K562 (cell line): ENCODE data around the gene SND1. TPM values are rescaled to one million over a fixed set of nuclear protein-coding genes. Genes with fewer than 3 reads are reported as not detected.
A peak's percentile ranks its signal among the peaks of the same experiment; 100 is the strongest.

Experiments used
- ZBTB7A ChIP-seq: IDR thresholded peaks from 2 replicates; pipeline ENCODE4 v1.6.1; 2011; ENCODE audit warnings: low read depth, mild to moderate bottlenecking, low read length, moderate library complexity, borderline replicate concordance; ENCODE audit not compliant: control insufficient read depth
- polyA plus RNA-seq, 8 experiments: library from polyadenylated mRNA; depleted of rRNA in 4 of 8; stranded (reverse) in 5 of 8; unstranded in 3 of 8; fragments of >200 nt; fragmentation: Nextera tagmentation in 2 of 8; fragmentation: Illumina TruSeq in 1 of 8; extraction: Ambion mirVana in 2 of 8; extraction: Trizol in 1 of 8; gene quantifications; 2 replicates each; pipeline versions ENCODE4 v1.2.1 to v1.2.3, GENCODE V29; 2011 to 2014; ENCODE audit warnings: inconsistent platforms in 1 of 8, missing spikeins in 1 of 8
- total RNA-seq, 7 experiments: library from RNA; depleted of rRNA in 6 of 7; stranded (reverse); fragments of >200 nt in 6 of 7; fragmentation: Illumina TruSeq in 2 of 7; extraction: Trizol in 2 of 7; gene quantifications; 2 replicates each; pipeline versions ENCODE4 v1.2.1 to v1.2.3, GENCODE V29; 2011 to 2021; ENCODE audit warnings: low replicate concordance in 1 of 7
- TF ChIP-seq, protein P1 (sequence below): fragments of 450-650 bp; IDR thresholded peaks from 2 replicates; pipeline ENCODE4 v1.6.1; 2016; ENCODE audit warnings: mild to moderate bottlenecking, moderate library complexity
- TF ChIP-seq, protein P2 (sequence below): sonication (generic); IDR thresholded peaks from 2 replicates; pipeline ENCODE4 v1.6.1; 2016

SND1 gene
- total and polyA plus RNA-seq, 9 of the 15 experiments (the other 6 are each of a cell fraction or from before 2014, with no cell fraction given), result 46.5 to 307 (median 191) TPM

DNA sequence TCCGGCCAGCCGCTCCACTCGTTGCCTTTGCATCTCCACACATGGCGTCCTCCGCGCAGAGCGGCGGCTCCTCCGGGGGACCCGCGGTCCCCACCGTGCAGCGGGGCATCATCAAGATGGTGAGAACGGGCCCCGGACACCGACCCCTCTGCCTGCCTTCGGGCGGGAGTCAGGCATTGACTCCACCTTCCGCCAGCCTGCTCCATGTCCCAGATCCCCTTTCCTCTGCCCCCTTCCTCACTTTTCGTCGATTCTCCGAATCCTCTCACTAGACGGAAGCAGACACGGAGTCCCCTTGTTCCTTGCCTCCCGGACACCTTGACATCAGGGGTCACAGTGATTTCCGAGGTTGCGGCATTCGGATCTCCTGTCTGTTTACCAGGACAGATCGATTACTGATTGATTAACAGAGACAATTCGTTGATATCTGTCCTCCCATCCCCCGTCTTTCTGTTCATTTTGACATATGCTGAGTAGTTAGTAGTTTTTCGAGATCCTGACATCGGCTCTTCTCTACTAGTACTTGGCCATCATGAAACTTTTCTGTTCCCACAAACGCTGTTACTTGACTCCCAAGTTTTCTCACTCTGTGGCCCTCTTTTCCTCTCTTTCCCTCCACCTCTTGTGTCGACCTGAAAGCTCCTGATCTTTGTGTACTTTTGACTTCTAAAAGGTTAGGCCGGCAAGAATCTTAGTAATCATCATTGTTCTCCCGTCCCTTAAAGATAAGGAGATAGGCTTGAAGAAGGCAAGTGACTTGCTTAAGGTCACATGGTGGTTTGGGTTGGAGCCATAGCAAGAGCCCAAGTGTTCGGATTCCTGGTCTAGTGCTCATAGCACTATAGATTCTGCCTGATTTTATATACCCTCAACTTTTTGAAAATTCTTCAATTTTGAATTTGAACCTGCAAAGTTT is 597 bp downstream of the SND1 start (continued):
- TF ChIP-seq, protein P1, sequence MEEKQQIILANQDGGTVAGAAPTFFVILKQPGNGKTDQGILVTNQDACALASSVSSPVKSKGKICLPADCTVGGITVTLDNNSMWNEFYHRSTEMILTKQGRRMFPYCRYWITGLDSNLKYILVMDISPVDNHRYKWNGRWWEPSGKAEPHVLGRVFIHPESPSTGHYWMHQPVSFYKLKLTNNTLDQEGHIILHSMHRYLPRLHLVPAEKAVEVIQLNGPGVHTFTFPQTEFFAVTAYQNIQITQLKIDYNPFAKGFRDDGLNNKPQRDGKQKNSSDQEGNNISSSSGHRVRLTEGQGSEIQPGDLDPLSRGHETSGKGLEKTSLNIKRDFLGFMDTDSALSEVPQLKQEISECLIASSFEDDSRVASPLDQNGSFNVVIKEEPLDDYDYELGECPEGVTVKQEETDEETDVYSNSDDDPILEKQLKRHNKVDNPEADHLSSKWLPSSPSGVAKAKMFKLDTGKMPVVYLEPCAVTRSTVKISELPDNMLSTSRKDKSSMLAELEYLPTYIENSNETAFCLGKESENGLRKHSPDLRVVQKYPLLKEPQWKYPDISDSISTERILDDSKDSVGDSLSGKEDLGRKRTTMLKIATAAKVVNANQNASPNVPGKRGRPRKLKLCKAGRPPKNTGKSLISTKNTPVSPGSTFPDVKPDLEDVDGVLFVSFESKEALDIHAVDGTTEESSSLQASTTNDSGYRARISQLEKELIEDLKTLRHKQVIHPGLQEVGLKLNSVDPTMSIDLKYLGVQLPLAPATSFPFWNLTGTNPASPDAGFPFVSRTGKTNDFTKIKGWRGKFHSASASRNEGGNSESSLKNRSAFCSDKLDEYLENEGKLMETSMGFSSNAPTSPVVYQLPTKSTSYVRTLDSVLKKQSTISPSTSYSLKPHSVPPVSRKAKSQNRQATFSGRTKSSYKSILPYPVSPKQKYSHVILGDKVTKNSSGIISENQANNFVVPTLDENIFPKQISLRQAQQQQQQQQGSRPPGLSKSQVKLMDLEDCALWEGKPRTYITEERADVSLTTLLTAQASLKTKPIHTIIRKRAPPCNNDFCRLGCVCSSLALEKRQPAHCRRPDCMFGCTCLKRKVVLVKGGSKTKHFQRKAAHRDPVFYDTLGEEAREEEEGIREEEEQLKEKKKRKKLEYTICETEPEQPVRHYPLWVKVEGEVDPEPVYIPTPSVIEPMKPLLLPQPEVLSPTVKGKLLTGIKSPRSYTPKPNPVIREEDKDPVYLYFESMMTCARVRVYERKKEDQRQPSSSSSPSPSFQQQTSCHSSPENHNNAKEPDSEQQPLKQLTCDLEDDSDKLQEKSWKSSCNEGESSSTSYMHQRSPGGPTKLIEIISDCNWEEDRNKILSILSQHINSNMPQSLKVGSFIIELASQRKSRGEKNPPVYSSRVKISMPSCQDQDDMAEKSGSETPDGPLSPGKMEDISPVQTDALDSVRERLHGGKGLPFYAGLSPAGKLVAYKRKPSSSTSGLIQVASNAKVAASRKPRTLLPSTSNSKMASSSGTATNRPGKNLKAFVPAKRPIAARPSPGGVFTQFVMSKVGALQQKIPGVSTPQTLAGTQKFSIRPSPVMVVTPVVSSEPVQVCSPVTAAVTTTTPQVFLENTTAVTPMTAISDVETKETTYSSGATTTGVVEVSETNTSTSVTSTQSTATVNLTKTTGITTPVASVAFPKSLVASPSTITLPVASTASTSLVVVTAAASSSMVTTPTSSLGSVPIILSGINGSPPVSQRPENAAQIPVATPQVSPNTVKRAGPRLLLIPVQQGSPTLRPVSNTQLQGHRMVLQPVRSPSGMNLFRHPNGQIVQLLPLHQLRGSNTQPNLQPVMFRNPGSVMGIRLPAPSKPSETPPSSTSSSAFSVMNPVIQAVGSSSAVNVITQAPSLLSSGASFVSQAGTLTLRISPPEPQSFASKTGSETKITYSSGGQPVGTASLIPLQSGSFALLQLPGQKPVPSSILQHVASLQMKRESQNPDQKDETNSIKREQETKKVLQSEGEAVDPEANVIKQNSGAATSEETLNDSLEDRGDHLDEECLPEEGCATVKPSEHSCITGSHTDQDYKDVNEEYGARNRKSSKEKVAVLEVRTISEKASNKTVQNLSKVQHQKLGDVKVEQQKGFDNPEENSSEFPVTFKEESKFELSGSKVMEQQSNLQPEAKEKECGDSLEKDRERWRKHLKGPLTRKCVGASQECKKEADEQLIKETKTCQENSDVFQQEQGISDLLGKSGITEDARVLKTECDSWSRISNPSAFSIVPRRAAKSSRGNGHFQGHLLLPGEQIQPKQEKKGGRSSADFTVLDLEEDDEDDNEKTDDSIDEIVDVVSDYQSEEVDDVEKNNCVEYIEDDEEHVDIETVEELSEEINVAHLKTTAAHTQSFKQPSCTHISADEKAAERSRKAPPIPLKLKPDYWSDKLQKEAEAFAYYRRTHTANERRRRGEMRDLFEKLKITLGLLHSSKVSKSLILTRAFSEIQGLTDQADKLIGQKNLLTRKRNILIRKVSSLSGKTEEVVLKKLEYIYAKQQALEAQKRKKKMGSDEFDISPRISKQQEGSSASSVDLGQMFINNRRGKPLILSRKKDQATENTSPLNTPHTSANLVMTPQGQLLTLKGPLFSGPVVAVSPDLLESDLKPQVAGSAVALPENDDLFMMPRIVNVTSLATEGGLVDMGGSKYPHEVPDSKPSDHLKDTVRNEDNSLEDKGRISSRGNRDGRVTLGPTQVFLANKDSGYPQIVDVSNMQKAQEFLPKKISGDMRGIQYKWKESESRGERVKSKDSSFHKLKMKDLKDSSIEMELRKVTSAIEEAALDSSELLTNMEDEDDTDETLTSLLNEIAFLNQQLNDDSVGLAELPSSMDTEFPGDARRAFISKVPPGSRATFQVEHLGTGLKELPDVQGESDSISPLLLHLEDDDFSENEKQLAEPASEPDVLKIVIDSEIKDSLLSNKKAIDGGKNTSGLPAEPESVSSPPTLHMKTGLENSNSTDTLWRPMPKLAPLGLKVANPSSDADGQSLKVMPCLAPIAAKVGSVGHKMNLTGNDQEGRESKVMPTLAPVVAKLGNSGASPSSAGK, result peak; percentile 25
- no peak for TF ChIP-seq ZBTB7A
- TF ChIP-seq, protein P2, sequence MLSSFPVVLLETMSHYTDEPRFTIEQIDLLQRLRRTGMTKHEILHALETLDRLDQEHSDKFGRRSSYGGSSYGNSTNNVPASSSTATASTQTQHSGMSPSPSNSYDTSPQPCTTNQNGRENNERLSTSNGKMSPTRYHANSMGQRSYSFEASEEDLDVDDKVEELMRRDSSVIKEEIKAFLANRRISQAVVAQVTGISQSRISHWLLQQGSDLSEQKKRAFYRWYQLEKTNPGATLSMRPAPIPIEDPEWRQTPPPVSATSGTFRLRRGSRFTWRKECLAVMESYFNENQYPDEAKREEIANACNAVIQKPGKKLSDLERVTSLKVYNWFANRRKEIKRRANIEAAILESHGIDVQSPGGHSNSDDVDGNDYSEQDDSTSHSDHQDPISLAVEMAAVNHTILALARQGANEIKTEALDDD, result peak; percentile 79
